IPS-11a (cell line): Measurements from ENCODE around the gene ADAD2.
"Not testable (repeated sequence)": the region's sequence is repeated elsewhere in the genome, so short reads cannot be mapped to it uniquely, and the experiment has no call there.

ENCODE experiments used
- H3K4me3 ChIP-seq: one replicate; pipeline ENCODE4 v1.5.1; 2013; ENCODE audit warnings: low read depth, low read length, control low read depth

The ADAD2 gene

GRCh38 chr16:84195201-84196093 lies 4.5 kb downstream of the ADAD2 start:
- no peak overlapping the region for H3K4me3 ChIP-seq

- H3K4me3 ChIP-seq: no peak overlapping the region
Measured at GRCh38 chr16:84196101-84196500, 5.1 kb downstream of the ADAD2 start.

- H3K4me3 ChIP-seq: no peak overlapping the region
Measured at GRCh38 chr16:84196727-84197394, 5.9 kb downstream of the ADAD2 start.

- H3K4me3 ChIP-seq: no peak overlapping the region
Measured at GRCh38 chr16:84197466-84198128, 6.6 kb downstream of the ADAD2 start.

GRCh38 chr16:84198401-84198800 lies 7.4 kb downstream of the ADAD2 start:
- no peak overlapping the region for H3K4me3 ChIP-seq

GRCh38 chr16:84199097-84199496 lies 8.1 kb downstream of the ADAD2 start:
- H3K4me3 ChIP-seq: no peak overlapping the region

- no peak overlapping the region for H3K4me3 ChIP-seq
Measured at GRCh38 chr16:84199861-84200260, 8.9 kb downstream of the ADAD2 start.

- not testable (repeated sequence) for H3K4me3 ChIP-seq
Measured at GRCh38 chr16:84204551-84204950, 13.6 kb downstream of the ADAD2 start.

- H3K4me3 ChIP-seq: not testable (repeated sequence)
Measured at GRCh38 chr16:84205123-84205522, 14.2 kb downstream of the ADAD2 start.

- no peak overlapping the region for H3K4me3 ChIP-seq
Measured at GRCh38 chr16:84205976-84206691, 15.2 kb downstream of the ADAD2 start.

GRCh38 chr16:84207251-84207650 lies 16.3 kb downstream of the ADAD2 start:
- H3K4me3 ChIP-seq: no peak overlapping the region

- no peak overlapping the region for H3K4me3 ChIP-seq
Measured at GRCh38 chr16:84207879-84208278, 16.9 kb downstream of the ADAD2 start.

- no peak overlapping the region for H3K4me3 ChIP-seq
Measured at GRCh38 chr16:84209989-84210388, 19.0 kb downstream of the ADAD2 start.

GRCh38 chr16:84212154-84212553 lies 21.2 kb downstream of the ADAD2 start:
- no peak overlapping the region for H3K4me3 ChIP-seq

GRCh38 chr16:84212631-84213030 lies 21.7 kb downstream of the ADAD2 start:
- H3K4me3 ChIP-seq: no peak overlapping the region

- no peak overlapping the region for H3K4me3 ChIP-seq
Measured at GRCh38 chr16:84214451-84215066, 23.6 kb downstream of the ADAD2 start.

GRCh38 chr16:84215531-84215930 lies 24.6 kb downstream of the ADAD2 start:
- no peak overlapping the region for H3K4me3 ChIP-seq

- not testable (repeated sequence) for H3K4me3 ChIP-seq
Measured at GRCh38 chr16:84216144-84216543, 25.2 kb downstream of the ADAD2 start.

GRCh38 chr16:84218176-84218823 lies 27.3 kb downstream of the ADAD2 start:
- H3K4me3 ChIP-seq: no peak overlapping the region

- no peak overlapping the region for H3K4me3 ChIP-seq
Measured at GRCh38 chr16:84218956-84219355, 28.0 kb downstream of the ADAD2 start.
